Measurements from ENCODE around the gene CIAO3.

The CIAO3 gene

DNA sequence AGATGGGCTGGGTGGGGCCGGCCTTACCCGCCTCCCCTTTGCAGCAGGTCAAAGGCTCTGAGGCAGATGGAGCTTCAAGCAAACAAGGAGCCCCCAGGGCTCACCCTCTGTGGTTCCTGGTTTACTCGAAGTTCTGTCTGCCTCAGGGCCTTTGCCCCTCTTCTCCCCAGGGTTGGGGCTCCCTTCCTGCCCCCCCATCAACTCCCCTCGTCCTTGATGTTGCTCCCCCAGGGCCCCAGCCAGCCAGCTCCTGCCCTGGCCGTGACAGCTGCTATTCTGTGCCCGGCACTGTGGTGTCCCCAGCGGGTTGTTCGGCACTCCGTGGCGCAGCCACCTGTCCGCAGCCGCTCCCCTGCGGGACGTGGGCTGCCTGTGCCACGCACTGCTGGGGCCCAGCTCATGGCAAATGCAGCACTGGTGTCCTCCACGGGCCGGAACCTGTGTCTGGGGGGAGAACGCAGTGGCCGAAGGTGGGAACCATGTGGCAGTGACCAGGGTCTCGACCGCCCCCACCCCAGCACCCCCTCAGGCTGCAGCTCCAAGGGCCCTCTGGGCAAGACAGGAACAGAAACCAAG is 30.2 kb downstream of the CIAO3 start:
- CTCF ChIA-PET, result interaction anchor here (0.5 to 0.9 kb wide), 3 partner anchors 23 to 93 kb away, joined by 3 to 4 read pairs (median 3); partner anchors contain the start of gene RPUSD1

DNA sequence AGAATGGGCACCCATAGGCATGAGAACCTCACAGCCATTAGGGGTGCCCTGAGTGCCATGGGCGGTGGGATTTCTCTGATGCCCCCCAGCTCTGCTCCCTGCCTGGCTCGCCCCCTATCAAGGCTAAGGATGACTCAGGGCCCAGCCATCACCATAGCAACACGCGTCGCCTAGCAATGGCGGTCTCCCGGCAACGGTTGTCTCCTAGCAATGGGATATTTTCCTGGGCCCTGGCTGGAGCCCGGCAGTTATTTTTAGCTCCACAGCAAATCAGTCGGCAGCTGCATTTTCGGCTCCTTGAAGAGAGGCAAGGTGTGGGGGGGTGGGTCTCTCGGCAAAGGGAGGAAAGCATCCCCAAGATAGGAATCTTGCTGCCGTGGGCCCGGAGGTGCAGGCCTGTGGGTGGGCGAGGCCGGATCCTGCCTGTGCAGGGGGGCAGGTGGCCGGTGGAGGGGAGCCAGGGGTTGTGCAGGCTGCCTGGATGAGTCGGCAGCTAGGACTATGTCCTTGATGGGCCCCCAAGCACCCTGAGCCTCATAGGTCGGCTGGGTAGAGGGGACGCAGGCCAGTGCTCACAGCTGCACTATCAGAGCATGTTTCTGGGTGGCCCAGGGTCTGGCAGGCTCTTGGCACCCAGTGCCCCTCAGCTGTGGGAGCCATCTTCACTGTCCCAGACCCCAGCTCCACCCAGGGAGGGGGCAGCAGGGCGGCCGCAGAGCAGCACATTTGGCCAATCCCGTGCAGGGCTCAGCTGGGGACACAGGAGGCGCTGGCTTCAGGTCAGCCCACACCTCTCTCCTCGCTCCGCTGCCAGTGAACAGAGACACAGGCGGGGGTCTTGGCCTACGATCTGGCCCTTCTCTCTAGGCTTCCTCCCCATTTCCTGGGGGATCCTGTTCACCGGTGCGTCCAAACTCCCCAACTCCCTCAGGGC is 31.0 kb downstream of the CIAO3 start:
- CTCF ChIA-PET, result interaction anchor here (0.6 kb wide), 1 partner anchor 393 kb away, joined by 3 read pairs; no protein-coding TSS in a partner anchor
- H3K27ac ChIP-seq, result peak overlapping the region; percentile 95
- POLR2A ChIA-PET (ENCODE audit: low non-redundant PET), result interaction anchor here (0.6 to 0.9 kb wide), 2 partner anchors 78 to 1087 kb away, joined by 3 read pairs; partner anchors contain the start of genes CHTF18 and RPUSD1
- no peak for TF ChIP-seq CTCF (conservative IDR thresholded peaks at IDR 0.05; ENCODE audit: low read depth)
- DNase-seq (ENCODE audit: low spot score), result peak; percentile 70

More for the DNA sequence above, 30.2 kb downstream of the CIAO3 start:
- no peak for DNase-seq (ENCODE audit: low spot score)
- TF ChIP-seq CTCF (conservative IDR thresholded peaks at IDR 0.05; ENCODE audit: low read depth), result no peak
- POLR2A ChIA-PET (ENCODE audit: low non-redundant PET), result interaction anchor here (0.6 to 0.9 kb wide), 2 partner anchors 22 to 78 kb away, joined by 3 read pairs; partner anchors contain the start of genes CHTF18 and RPUSD1
- peak overlapping the region; percentile 95 for H3K27ac ChIP-seq

DNA sequence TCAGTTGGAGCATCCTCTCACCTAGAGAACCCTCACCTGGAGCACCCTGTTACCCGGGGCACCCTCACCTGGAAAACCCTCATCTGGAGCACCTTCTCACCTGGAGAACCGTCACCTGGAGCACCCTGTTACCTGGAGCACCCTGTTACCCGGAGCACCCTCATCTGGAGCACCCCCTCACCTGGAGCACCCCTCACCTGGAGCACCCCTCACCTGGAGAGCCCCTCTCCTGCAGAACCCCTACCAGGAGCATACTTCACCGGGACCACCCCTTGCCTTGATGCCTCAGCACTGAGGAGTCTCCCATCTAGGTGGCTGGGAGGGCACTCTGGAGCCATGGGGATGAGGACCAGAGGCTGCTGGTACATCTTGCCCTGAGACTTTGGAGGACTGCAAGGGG is 31.8 kb downstream of the CIAO3 start:
- ChIA-PET CTCF (interaction anchor here (0.6 kb wide), 1 partner anchor 394 kb away, joined by 3 read pairs; no protein-coding TSS in a partner anchor), POLR2A (ENCODE audit: low non-redundant PET) (interaction anchor here (0.6 kb wide), 1 partner anchor 1088 kb away, joined by 3 read pairs; no protein-coding TSS in a partner anchor)
- H3K27ac ChIP-seq, result peak overlapping the region; percentile 95
- no peak for TF ChIP-seq CTCF (conservative IDR thresholded peaks at IDR 0.05; ENCODE audit: low read depth)
- DNase-seq (ENCODE audit: low spot score), result no peak

- ChIA-PET POLR2A (ENCODE audit: low non-redundant PET) (interaction anchor here (2.0 kb wide), 1 partner anchor 12 kb away, joined by 9 read pairs; no protein-coding TSS in a partner anchor), CTCF (interaction anchor here (0.7 to 1.1 kb wide), 2 partner anchors 77 to 767 kb away, joined by 4 to 5 read pairs; no protein-coding TSS in a partner anchor)
- DNase-seq (ENCODE audit: low spot score), result no peak
- peak overlapping the region; percentile 87 for H3K27ac ChIP-seq
- TF ChIP-seq CTCF (conservative IDR thresholded peaks at IDR 0.05; ENCODE audit: low read depth), result no peak
These were observed 32.8 kb downstream of the CIAO3 start for GRCh38 chr16:708019-708418.

GRCh38 chr16:707062-707538 is 33.7 kb downstream of the CIAO3 start:
- TF ChIP-seq CTCF (conservative IDR thresholded peaks at IDR 0.05; ENCODE audit: low read depth), result no peak
- no peak for DNase-seq (ENCODE audit: low spot score)
- H3K27ac ChIP-seq, result peak overlapping the region; percentile 87
- POLR2A ChIA-PET (ENCODE audit: low non-redundant PET), result interaction anchor here (2.0 kb wide), 1 partner anchor 11 kb away, joined by 9 read pairs; no protein-coding TSS in a partner anchor
- CTCF ChIA-PET, result interaction anchor here (0.6 to 1.1 kb wide), 3 partner anchors 48 to 78 kb away, joined by 3 to 5 read pairs (median 3); partner anchors contain the start of gene WDR90
